WTC11 (cell line): Measurements from ENCODE around the gene ZFHX3.
"Not testable (repeated sequence)": the region's sequence is repeated elsewhere in the genome, so short reads cannot be mapped to it uniquely, and the experiment has no call there.

Experiments used
- CREB1 ChIP-seq: sonication (generic); formaldehyde crosslinking; IDR thresholded peaks from 2 replicates; pipeline ENCODE4 v1.8.0; 2023; ENCODE audit warnings: mild to moderate bottlenecking, missing genetic modification reagents
- ELF4 ChIP-seq: sonication (generic); formaldehyde crosslinking; IDR thresholded peaks from 2 replicates; pipeline ENCODE4 v1.8.1; 2022; ENCODE audit warnings: low read depth, mild to moderate bottlenecking, moderate library complexity, missing genetic modification reagents
- FOXJ3 ChIP-seq: sonication (generic); formaldehyde crosslinking; IDR thresholded peaks from 2 replicates; pipeline ENCODE4 v1.9.0; 2021; ENCODE audit warnings: missing genetic modification reagents, mild to moderate bottlenecking, borderline replicate concordance
- IRF2 ChIP-seq: sonication (generic); formaldehyde crosslinking; IDR thresholded peaks from 2 replicates; pipeline ENCODE4 v1.8.0; 2022; ENCODE audit warnings: low read depth, missing genetic modification reagents, borderline replicate concordance
- MYBL2 ChIP-seq: sonication (generic); formaldehyde crosslinking; IDR thresholded peaks from 2 replicates; pipeline ENCODE4 v1.8.1; 2023; ENCODE audit warnings: mild to moderate bottlenecking, moderate library complexity, missing genetic modification reagents
- TF ChIP-seq, protein P1 (sequence below): fragments of 200-600 bp; IDR thresholded peaks from 2 replicates; pipeline ENCODE4 v1.8.0; 2022; ENCODE audit warnings: antibody characterized with exemption
- TF ChIP-seq, protein P2 (sequence below): sonication (generic); formaldehyde crosslinking; IDR thresholded peaks from 2 replicates; pipeline ENCODE4 v1.8.1; 2022; ENCODE audit warnings: low read depth, mild to moderate bottlenecking, moderate library complexity, missing genetic modification reagents, borderline replicate concordance
- TF ChIP-seq, protein P3 (sequence below): sonication (generic); formaldehyde crosslinking; IDR thresholded peaks from 2 replicates; pipeline ENCODE4 v1.8.1; 2023; ENCODE audit warnings: mild to moderate bottlenecking, missing genetic modification reagents, moderate library complexity
- TF ChIP-seq, protein P4 (sequence below): sonication (generic); formaldehyde crosslinking; IDR thresholded peaks from 2 replicates; pipeline ENCODE4 v1.8.0; 2023; ENCODE audit warnings: missing genetic modification reagents

DNA sequence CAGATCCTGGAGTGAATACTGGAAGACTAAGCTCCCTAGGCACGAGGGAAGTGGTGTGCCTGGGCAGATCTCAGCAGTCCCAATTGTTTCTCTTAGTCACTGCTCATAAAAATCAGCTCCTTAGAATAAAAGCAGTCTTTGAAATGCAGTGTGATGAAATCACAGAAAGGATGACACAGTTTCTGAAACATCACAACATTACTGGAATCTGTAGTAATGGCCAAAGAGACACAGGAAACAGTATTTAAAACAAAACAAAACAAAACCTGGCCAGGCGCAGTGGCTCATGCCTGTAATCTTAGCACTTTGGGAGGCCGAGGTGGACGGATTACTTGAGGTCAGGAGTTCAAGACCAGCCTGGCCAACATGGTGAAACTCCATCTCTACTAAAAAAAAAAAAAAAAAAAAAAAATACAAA, 34.7 kb upstream of the ZFHX3 start:
- not testable (repeated sequence) for TF ChIP-seq FOXJ3 (CRISPR knock-in tag); ELF4 (CRISPR knock-in tag); MYBL2 (CRISPR knock-in tag); CREB1; IRF2 (CRISPR knock-in tag)
- TF ChIP-seq, protein P1, sequence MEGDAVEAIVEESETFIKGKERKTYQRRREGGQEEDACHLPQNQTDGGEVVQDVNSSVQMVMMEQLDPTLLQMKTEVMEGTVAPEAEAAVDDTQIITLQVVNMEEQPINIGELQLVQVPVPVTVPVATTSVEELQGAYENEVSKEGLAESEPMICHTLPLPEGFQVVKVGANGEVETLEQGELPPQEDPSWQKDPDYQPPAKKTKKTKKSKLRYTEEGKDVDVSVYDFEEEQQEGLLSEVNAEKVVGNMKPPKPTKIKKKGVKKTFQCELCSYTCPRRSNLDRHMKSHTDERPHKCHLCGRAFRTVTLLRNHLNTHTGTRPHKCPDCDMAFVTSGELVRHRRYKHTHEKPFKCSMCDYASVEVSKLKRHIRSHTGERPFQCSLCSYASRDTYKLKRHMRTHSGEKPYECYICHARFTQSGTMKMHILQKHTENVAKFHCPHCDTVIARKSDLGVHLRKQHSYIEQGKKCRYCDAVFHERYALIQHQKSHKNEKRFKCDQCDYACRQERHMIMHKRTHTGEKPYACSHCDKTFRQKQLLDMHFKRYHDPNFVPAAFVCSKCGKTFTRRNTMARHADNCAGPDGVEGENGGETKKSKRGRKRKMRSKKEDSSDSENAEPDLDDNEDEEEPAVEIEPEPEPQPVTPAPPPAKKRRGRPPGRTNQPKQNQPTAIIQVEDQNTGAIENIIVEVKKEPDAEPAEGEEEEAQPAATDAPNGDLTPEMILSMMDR = not testable (repeated sequence)
- TF ChIP-seq, protein P2, sequence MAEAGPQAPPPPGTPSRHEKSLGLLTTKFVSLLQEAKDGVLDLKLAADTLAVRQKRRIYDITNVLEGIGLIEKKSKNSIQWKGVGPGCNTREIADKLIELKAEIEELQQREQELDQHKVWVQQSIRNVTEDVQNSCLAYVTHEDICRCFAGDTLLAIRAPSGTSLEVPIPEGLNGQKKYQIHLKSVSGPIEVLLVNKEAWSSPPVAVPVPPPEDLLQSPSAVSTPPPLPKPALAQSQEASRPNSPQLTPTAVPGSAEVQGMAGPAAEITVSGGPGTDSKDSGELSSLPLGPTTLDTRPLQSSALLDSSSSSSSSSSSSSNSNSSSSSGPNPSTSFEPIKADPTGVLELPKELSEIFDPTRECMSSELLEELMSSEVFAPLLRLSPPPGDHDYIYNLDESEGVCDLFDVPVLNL (CRISPR knock-in tag) = not testable (repeated sequence)
- TF ChIP-seq, protein P3, sequence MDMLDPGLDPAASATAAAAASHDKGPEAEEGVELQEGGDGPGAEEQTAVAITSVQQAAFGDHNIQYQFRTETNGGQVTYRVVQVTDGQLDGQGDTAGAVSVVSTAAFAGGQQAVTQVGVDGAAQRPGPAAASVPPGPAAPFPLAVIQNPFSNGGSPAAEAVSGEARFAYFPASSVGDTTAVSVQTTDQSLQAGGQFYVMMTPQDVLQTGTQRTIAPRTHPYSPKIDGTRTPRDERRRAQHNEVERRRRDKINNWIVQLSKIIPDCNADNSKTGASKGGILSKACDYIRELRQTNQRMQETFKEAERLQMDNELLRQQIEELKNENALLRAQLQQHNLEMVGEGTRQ (CRISPR knock-in tag) = not testable (repeated sequence)
- TF ChIP-seq, protein P4, sequence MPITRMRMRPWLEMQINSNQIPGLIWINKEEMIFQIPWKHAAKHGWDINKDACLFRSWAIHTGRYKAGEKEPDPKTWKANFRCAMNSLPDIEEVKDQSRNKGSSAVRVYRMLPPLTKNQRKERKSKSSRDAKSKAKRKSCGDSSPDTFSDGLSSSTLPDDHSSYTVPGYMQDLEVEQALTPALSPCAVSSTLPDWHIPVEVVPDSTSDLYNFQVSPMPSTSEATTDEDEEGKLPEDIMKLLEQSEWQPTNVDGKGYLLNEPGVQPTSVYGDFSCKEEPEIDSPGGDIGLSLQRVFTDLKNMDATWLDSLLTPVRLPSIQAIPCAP (CRISPR knock-in tag) = not testable (repeated sequence)
